HCT116 (cell line): ENCODE results near the gene IL11RA. TPM values are rescaled to one million over a fixed set of nuclear protein-coding genes. Genes with fewer than 3 reads are reported as not detected.

Experiments used
- ATAC-seq: fragments of 200-7000 bp; cut with Tn5 transposase; 2 replicates; pipeline ENCODE4 v1.9.1; 2020; ENCODE audit warnings: mild to moderate bottlenecking, moderate library complexity
- BruUV-seq: library from RNA; stranded (reverse); fragments of 400-500 nt; replicated peaks from 2 replicates; lab custom pipeline; 2021; lab: Mats Ljungman, UMichigan
- CTCF ChIA-PET: fragments of 300-600 bp; sonication (Branson Sonifier 250); formaldehyde crosslinking; loops from one replicate; lab custom pipeline; 2021; ENCODE audit warnings: antibody characterized with exemption; lab: Charles Lee
- POLR2A ChIA-PET: fragments of 300-600, 350-600 bp; sonication (Branson Sonifier 250); formaldehyde crosslinking; loops from one replicate; lab custom pipeline; 2021; ENCODE audit warnings: antibody characterized with exemption; lab: Charles Lee
- RAD21 ChIA-PET, 2 experiments: fragments of 300-600 bp; sonication (Branson Sonifier 250); formaldehyde crosslinking; loops; one replicate each; lab custom pipeline; 2023; ENCODE audit warnings: low total read pairs in 2 of 2; ENCODE audit not compliant: uncharacterized antibody in 2 of 2, unreplicated experiment in 2 of 2, low non-redundant PET in 1 of 2; lab: Charles Lee
- DNase-seq: peaks from one replicate; pipeline ENCODE4 v3.0.0-alpha.2; 2010; ENCODE audit warnings: low read depth, low spot score
- H2AFZ ChIP-seq: fragments of 200-600 bp; shearing (Covaris generic), sonication (generic); 2 replicates; pipeline ENCODE4 v1.6.1; 2017; ENCODE audit warnings: low read depth, mixed run types, mixed read lengths, antibody characterized with exemption, low read length; ENCODE audit not compliant: poor library complexity, severe bottlenecking
- H3K27ac ChIP-seq: 2 replicates; pipeline ENCODE4 v1.5.1; 2012; ENCODE audit warnings: low read depth, low read length
- H3K27me3 ChIP-seq: fragments of 200-600 bp; sonication (generic); 2 replicates; pipeline ENCODE4 v1.6.1; 2016; ENCODE audit warnings: mixed run types, low read length, mixed read lengths; ENCODE audit not compliant: insufficient read depth
- H3K36me3 ChIP-seq, 2 experiments: fragments of 200-500 bp in 1 of 2; fragments of 200-600 bp in 1 of 2; sonication (Bioruptor generic) in 1 of 2; sonication (generic) in 1 of 2; 2 replicates each; pipeline versions ENCODE4 v1.5.1 to v1.6.1; 2014 to 2016; ENCODE audit warnings: low read length in 2 of 2, inconsistent platforms in 1 of 2, mixed read lengths in 1 of 2, mixed run types in 1 of 2; ENCODE audit not compliant: insufficient read depth in 2 of 2, control insufficient read depth in 1 of 2
- H3K4me1 ChIP-seq, 2 experiments: fragments of 200-600 bp in 1 of 2; sonication (generic) in 1 of 2; 2 replicates each; pipeline versions ENCODE4 v1.5.1 to v1.6.1; 2012 to 2017; ENCODE audit warnings: low read length in 2 of 2, inconsistent platforms in 1 of 2, mild to moderate bottlenecking in 1 of 2, mixed read lengths in 1 of 2, mixed run types in 1 of 2, moderate library complexity in 1 of 2; ENCODE audit not compliant: insufficient read depth in 2 of 2, control insufficient read depth in 1 of 2
- H3K4me2 ChIP-seq: fragments of 200-600 bp; sonication (generic); 2 replicates; pipeline ENCODE4 v1.6.1; 2017; ENCODE audit warnings: mixed run types, low read length, mixed read lengths
- H3K4me3 ChIP-seq, 2 experiments: fragments of 200-600 bp in 1 of 2; sonication (generic) in 1 of 2; replicated peaks in 1 of 2; 2 replicates each; pipeline ENCODE4 v1.5.1; 2011 to 2016; ENCODE audit warnings: low read length in 2 of 2, control low read depth in 1 of 2, low read depth in 1 of 2, mild to moderate bottlenecking in 1 of 2, mixed read lengths in 1 of 2, mixed run types in 1 of 2
- H3K79me2 ChIP-seq: fragments of 200-600 bp; sonication (generic); 2 replicates; pipeline ENCODE4 v1.6.1; 2017; ENCODE audit warnings: mild to moderate bottlenecking, mixed run types, low read length, moderate library complexity, mixed read lengths; ENCODE audit not compliant: insufficient read depth
- H3K9ac ChIP-seq: fragments of 200-600 bp; sonication (generic); 2 replicates; pipeline ENCODE4 v1.6.1; 2016; ENCODE audit warnings: low read length, mixed read lengths
- H3K9me2 ChIP-seq: fragments of 200-600 bp; sonication (generic), shearing (Covaris generic); 2 replicates; pipeline ENCODE4 v1.6.1; 2017; ENCODE audit warnings: mixed run types, mild to moderate bottlenecking, moderate library complexity; ENCODE audit not compliant: insufficient read depth
- H3K9me3 ChIP-seq, 2 experiments: fragments of 200-500 bp in 1 of 2; fragments of 200-600 bp in 1 of 2; sonication (Bioruptor generic) in 1 of 2; sonication (generic) in 1 of 2; 2 replicates each; pipeline ENCODE4 v1.6.1; 2014 to 2017; ENCODE audit warnings: low read length in 2 of 2, mixed read lengths in 2 of 2, inconsistent platforms in 1 of 2, low read depth in 1 of 2, mild to moderate bottlenecking in 1 of 2, mixed run types in 1 of 2, moderate library complexity in 1 of 2; ENCODE audit not compliant: control insufficient read depth in 1 of 2, insufficient read depth in 1 of 2
- H4K20me1 ChIP-seq: fragments of 200-600 bp; sonication (generic), shearing (Covaris generic); 2 replicates; pipeline ENCODE4 v1.6.1; 2017; ENCODE audit warnings: mixed run types, mild to moderate bottlenecking, moderate library complexity; ENCODE audit not compliant: insufficient read depth
- CEBPB ChIP-seq: IDR thresholded peaks from 2 replicates; pipeline ENCODE4 v1.6.1; 2012; ENCODE audit warnings: low read depth
- EGR1 ChIP-seq: IDR thresholded peaks from 2 replicates; pipeline ENCODE4 v1.6.1; 2012; ENCODE audit warnings: low read depth
- ELF1 ChIP-seq: IDR thresholded peaks from 2 replicates; pipeline ENCODE4 v1.6.1; 2012; ENCODE audit warnings: low read depth, borderline replicate concordance
- EZH2phosphoT487 ChIP-seq: fragments of 200-600 bp; IDR thresholded peaks from 2 replicates; pipeline ENCODE4 v1.6.1; 2018; ENCODE audit warnings: antibody characterized with exemption, borderline replicate concordance
- JUND ChIP-seq: IDR thresholded peaks from 2 replicates; pipeline ENCODE4 v1.6.1; 2012
- POLR2A ChIP-seq: IDR thresholded peaks from 2 replicates; pipeline ENCODE4 v1.7.0; 2011; ENCODE audit warnings: borderline replicate concordance; ENCODE audit not compliant: insufficient read depth, insufficient read length; ENCODE audit errors: extremely low read depth
- POLR2AphosphoS5 ChIP-seq: IDR thresholded peaks from 2 replicates; pipeline ENCODE4 v1.6.1; 2011; ENCODE audit warnings: mild to moderate bottlenecking, low read depth, low read length, moderate library complexity
- RAD21 ChIP-seq: IDR thresholded peaks from 2 replicates; pipeline ENCODE4 v1.6.1; 2012; ENCODE audit warnings: low read depth, mild to moderate bottlenecking
- TCF7L2 ChIP-seq: IDR thresholded peaks from 2 replicates; pipeline ENCODE4 v1.7.0; 2011; ENCODE audit warnings: borderline replicate concordance, inconsistent platforms; ENCODE audit not compliant: insufficient read depth, insufficient read length; ENCODE audit errors: extremely low read depth
- ZFX ChIP-seq: fragments of 450-650 bp; IDR thresholded peaks from 2 replicates; pipeline ENCODE4 v1.6.1; 2017
- intact Hi-C: fragments of 100-400 bp; cut with micrococcal nuclease; formaldehyde crosslinking; loops from 2 replicates; pipeline ENCODE4 v1.10.0; 2022
- total RNA-seq: library from RNA; stranded (reverse); gene quantifications from one replicate; pipeline ENCODE4 v1.2.1, GENCODE V29; 2021; ENCODE audit not compliant: unreplicated experiment
- TF ChIP-seq, protein P1 (sequence below): IDR thresholded peaks from 2 replicates; pipeline ENCODE4 v1.6.1; 2012

Gene IL11RA
- total RNA-seq, 1 experiment from 2014 or later = 10.6 TPM

- H3K27me3 ChIP-seq = no peaks in the 10 kb centered on the region
- RAD21 ChIA-PET = no interaction called here
- H3K36me3 ChIP-seq = no peaks in the 10 kb centered on the region
- intact Hi-C loops = loop anchor here (10.0 kb wide), 1 partner anchor 353 kb away; no protein-coding TSS in a partner anchor
- TF ChIP-seq ZFX (no peak), CEBPB (no peak), TCF7L2 (no peak), RAD21 (no peak), POLR2A (no peak), POLR2AphosphoS5 (no peak), ELF1 (no peak), EGR1 (no peak), JUND (no peak), EZH2phosphoT487 (no peak)
- TF ChIP-seq, protein P1, sequence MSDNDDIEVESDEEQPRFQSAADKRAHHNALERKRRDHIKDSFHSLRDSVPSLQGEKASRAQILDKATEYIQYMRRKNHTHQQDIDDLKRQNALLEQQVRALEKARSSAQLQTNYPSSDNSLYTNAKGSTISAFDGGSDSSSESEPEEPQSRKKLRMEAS = no peak
- CTCF ChIA-PET = interaction anchor here (1.8 kb wide), 1 partner anchor 27 kb away, joined by 6 read pairs; no protein-coding TSS in a partner anchor
- peaks cover 15% of the 10 kb centered on the region for H3K79me2 ChIP-seq
- ATAC-seq (no peak), DNase-seq (no peak)
- no peaks in the 10 kb centered on the region for H4K20me1 ChIP-seq
- H3K27ac ChIP-seq = no peak overlapping the region
- H3K9me2 ChIP-seq = no peaks in the 10 kb centered on the region
- POLR2A ChIA-PET = no interaction called here
- H2AFZ ChIP-seq = no peak overlapping the region
- H3K4me2 ChIP-seq = no peak overlapping the region
- peaks cover 0 to 23% of the 10 kb centered on the region in 2 experiments; a peak in 2 of 4 replicates for H3K4me1 ChIP-seq
- no peak overlapping the region for H3K9ac ChIP-seq
- H3K9me3 ChIP-seq = no peaks in the 10 kb centered on the region
- no peak overlapping the region for H3K4me3 ChIP-seq
- BruUV-seq = no TSS peak
Measured at GRCh38 chr9:34607331-34607730, 44.7 kb upstream of the IL11RA start.
